Activated CD4-positive, alpha-beta T cell treated with anti-CD3 and anti-CD28 coated beads, Interleukin-2, amount 10 ng/mL, durations not matched to agents 7 days and 5 days (primary cell): Measurements from ENCODE around the gene CDK7. TPM values are rescaled to one million over a fixed set of nuclear protein-coding genes. Genes with fewer than 3 reads are reported as not detected.
A peak's percentile ranks its signal among the peaks of the same experiment; 100 is the strongest.

Source experiments
- CTCF ChIA-PET: fragments of 350-600 bp; sonication (Branson Sonifier 250); formaldehyde crosslinking; loops from one replicate; lab custom pipeline; 2021; ENCODE audit warnings: antibody characterized with exemption; lab: Charles Lee
- POLR2A ChIA-PET: fragments of 350-600 bp; sonication (Branson Sonifier 250); formaldehyde crosslinking; loops from one replicate; lab custom pipeline; 2021; ENCODE audit warnings: antibody characterized with exemption; lab: Charles Lee
- DNase-seq: peaks from one replicate; pipeline ENCODE4 v3.0.0-alpha.2; 2020
- H3K27ac Mint-ChIP-seq: one replicate; pipeline ENCODE4 v1.8.0; 2021; ENCODE audit warnings: mild to moderate bottlenecking, moderate library complexity, mixed read lengths
- H3K27me3 Mint-ChIP-seq: one replicate; pipeline ENCODE4 v1.8.0; 2021; ENCODE audit warnings: mixed read lengths
- H3K36me3 Mint-ChIP-seq: one replicate; pipeline ENCODE4 v1.8.0; 2021; ENCODE audit warnings: low read depth, mixed read lengths
- H3K4me1 Mint-ChIP-seq: one replicate; pipeline ENCODE4 v1.8.0; 2021; ENCODE audit warnings: mixed read lengths
- H3K4me3 Mint-ChIP-seq: one replicate; pipeline ENCODE4 v1.8.0; 2021; ENCODE audit warnings: mild to moderate bottlenecking, moderate library complexity, mixed read lengths
- H3K9me3 Mint-ChIP-seq: one replicate; pipeline ENCODE4 v1.8.0; 2021; ENCODE audit warnings: mixed read lengths
- total RNA-seq, 2 experiments: library from RNA; stranded (reverse); gene quantifications; one replicate each; pipeline ENCODE4 v1.2.3, GENCODE V29; 2021

The CDK7 gene
- total RNA-seq, 2 experiments from 2014 or later, result 24.3 to 29.1 TPM

DNA sequence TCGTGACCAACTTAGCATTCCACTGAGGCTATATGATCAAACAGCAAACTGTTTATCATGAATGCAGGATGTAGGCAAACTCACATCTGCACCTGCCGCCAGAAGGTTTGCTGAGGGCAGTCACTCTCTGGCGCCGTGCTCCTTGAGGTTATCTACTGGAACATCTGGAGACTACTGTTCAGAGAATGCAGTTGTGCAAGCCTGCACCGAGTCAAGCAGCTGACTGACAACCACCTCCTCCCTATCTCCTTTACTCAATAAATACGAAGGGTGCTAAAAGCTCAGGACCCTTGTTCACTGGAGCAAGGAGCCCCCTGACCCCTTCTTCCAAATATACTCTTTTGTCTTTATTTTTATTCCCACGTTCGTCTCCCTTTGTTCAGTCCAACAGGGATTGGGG is 70.8 kb downstream of the CDK7 start:
- CTCF ChIA-PET, result no interaction called here
- Mint-ChIP-seq H3K27ac (no peak overlapping the region), H3K36me3 (peaks cover 30% of the 10 kb centered on the region), H3K9me3 (peaks cover 12% of the 10 kb centered on the region), H3K4me1 (no peaks in the 10 kb centered on the region), H3K27me3 (no peaks in the 10 kb centered on the region), H3K4me3 (no peak overlapping the region)
- POLR2A ChIA-PET, result no interaction called here
- DNase-seq, result no peak

DNA sequence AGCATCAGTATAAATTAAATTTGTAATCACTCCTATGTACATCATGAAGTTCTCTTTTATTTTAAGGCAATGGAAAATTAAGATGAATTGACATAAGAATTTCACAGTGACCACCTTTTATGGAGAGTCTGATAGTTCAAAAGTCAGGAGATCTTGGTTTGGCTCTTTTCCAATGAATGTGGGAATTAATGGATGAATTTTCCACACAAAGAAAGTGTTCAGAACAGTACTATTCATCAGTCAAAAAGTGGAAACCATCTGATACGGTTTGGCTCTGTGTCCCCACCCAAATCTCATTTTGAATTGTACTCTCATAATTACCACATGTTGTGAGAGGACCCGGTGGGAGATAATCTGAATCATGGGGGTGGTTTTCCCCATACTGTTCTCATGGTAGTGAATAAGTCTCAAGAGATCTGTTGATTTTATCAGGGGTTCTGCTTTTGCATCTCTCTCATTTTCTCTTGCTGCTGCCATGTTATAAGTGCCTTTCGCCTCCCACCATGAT is 73.4 kb downstream of the CDK7 start:
- Mint-ChIP-seq H3K27me3 (no peaks in the 10 kb centered on the region), H3K4me3 (no peak overlapping the region), H3K27ac (no peak overlapping the region), H3K4me1 (no peaks in the 10 kb centered on the region), H3K9me3 (peaks cover 12% of the 10 kb centered on the region), H3K36me3 (peaks cover 42% of the 10 kb centered on the region)
- no peak for DNase-seq
- POLR2A ChIA-PET, result no interaction called here
- CTCF ChIA-PET, result no interaction called here

DNA sequence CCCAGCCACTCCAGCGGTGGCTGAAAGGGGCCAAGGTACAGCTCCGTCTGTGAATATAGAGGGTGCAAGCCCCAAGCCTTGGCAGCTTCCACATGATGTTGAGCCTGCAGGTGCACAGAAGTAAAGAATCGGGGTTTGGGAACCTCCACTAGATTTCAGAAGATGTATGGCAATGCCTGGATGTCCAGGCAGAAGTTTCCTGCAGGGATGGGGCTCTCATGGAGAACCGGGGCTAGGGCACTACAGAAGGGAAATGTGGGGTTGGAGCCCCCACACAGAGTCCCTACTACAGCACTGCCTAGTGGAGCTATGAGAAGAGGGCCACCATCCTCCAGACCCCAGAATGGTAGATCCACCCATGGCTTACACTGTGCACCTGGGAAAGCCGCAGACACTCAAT is 74.7 kb downstream of the CDK7 start:
- Mint-ChIP-seq H3K27ac (no peak overlapping the region), H3K36me3 (peaks cover 44% of the 10 kb centered on the region), H3K4me1 (no peaks in the 10 kb centered on the region), H3K9me3 (peaks cover 12% of the 10 kb centered on the region), H3K27me3 (no peaks in the 10 kb centered on the region), H3K4me3 (no peak overlapping the region)
- CTCF ChIA-PET, result no interaction called here
- POLR2A ChIA-PET, result no interaction called here
- DNase-seq, result no peak

DNA sequence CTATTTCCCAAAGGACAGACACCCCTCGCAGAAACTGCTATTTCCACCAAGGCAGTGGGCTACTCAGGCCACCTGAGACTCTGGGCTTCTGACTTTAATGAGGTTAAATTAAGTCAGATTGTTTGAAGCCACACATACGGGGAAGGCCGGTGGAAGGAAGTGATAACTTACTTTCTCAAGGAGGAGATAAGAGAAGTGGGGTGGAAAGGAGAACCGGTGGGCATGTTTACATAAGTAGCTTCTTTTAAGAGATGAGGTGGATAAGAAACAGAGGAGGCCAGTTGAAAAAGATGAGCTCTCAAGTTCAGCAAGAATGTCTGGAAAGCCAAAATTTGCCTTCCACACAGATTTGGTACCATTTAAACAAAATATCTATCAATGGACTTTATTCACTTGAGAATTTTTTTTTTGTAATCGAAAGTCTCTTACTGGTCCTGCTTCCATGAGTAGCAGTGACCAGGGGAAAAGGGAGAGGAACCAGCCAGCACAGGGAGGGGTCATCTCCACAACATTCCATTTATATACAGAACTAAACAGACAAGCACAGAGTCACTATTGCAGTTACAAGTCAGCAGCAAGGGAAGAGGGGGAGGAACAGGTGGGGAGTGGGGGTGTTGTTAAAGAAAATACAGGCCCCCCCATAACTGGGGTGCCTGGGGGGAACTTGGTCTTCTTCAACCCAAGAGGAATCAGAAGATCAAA is 77.9 kb downstream of the CDK7 start:
- Mint-ChIP-seq H3K27ac (peak overlapping the region; percentile 64), H3K4me3 (no peak overlapping the region), H3K9me3 (peaks cover 12% of the 10 kb centered on the region), H3K27me3 (no peaks in the 10 kb centered on the region), H3K36me3 (peaks cover 45% of the 10 kb centered on the region), H3K4me1 (no peaks in the 10 kb centered on the region)
- DNase-seq, result no peak
- ChIA-PET POLR2A (no interaction called here), CTCF (interaction anchor here (0.6 to 1.2 kb wide), 3 partner anchors 15 to 85 kb away, joined by 3 to 5 read pairs (median 3); no protein-coding TSS in a partner anchor)

DNA sequence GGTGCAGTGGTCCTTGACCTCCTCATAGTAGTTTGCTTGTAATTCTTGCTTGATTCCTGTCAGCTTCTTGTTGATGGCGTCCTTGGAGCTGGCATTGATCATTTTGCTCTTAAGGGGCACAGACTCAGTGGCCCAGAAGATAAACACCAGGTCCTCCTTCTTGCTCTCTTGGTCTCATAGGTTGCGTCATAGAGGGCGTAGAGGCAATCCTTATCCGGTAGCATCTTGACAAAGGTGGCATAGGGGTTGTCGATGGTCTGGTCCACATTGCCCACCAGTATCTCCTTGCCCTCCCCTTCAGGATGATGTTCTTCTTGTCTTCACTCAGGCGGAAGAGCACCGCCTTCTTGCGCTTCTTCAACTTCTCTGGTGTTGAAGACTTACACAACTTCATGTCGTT is 78.7 kb downstream of the CDK7 start:
- CTCF ChIA-PET, result no interaction called here
- Mint-ChIP-seq H3K27ac (no peak overlapping the region), H3K4me1 (no peaks in the 10 kb centered on the region), H3K4me3 (no peak overlapping the region), H3K27me3 (no peaks in the 10 kb centered on the region), H3K36me3 (peaks cover 39% of the 10 kb centered on the region), H3K9me3 (peaks cover 11% of the 10 kb centered on the region)
- DNase-seq, result no peak
- POLR2A ChIA-PET, result no interaction called here

DNA sequence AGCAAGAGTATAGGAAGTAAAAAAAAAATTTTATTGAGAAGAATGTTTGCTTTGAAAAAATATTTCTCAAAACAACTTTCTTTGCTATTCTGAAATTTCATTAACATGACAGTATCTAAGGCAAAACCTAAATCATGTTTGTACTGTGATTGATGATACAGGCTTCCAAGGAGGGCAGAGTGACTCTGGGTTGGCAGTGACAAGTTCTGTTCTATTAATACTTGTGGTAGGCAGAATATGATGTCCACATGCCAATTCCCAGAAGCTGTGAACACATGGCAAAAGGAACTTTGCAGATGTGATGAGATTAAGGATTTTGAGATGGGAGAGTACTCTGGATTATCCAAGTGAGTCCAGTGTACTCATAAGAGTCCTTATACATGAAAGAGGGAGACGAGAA is 81.3 kb downstream of the CDK7 start:
- H3K4me3 Mint-ChIP-seq, result no peak overlapping the region

DNA sequence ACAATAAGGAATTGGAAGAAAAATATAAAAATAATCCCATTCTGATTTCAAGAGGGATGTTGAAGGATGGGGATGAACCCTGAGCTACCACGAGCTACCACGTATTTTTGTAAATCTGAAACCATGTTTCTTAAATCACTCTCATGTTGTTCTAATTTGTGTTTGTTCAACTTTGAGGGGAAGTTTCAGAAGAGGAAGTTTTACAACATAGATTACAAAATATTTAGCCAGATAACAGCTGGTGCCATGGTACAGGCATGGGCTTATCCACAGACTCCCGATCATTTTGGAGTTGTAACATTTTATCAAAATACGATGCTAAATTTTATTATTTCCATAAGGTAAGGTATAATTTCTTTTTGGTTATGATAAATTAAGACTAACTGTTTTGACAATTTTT is 82.7 kb downstream of the CDK7 start:
- DNase-seq, result no peak
- H3K27ac Mint-ChIP-seq, result no peak overlapping the region
- H3K9me3 Mint-ChIP-seq, result no peaks in the 10 kb centered on the region
- H3K4me3 Mint-ChIP-seq, result no peak overlapping the region
- H3K4me1 Mint-ChIP-seq, result no peaks in the 10 kb centered on the region
- H3K27me3 Mint-ChIP-seq, result no peaks in the 10 kb centered on the region
- ChIA-PET POLR2A (no interaction called here), CTCF (no interaction called here)
- peaks cover 18% of the 10 kb centered on the region for H3K36me3 Mint-ChIP-seq

More for the DNA sequence above, 81.3 kb downstream of the CDK7 start:
- Mint-ChIP-seq H3K27me3 (no peaks in the 10 kb centered on the region), H3K9me3 (no peaks in the 10 kb centered on the region), H3K4me1 (no peaks in the 10 kb centered on the region), H3K36me3 (peaks cover 22% of the 10 kb centered on the region), H3K27ac (no peak overlapping the region)
- no peak for DNase-seq
- ChIA-PET POLR2A (no interaction called here), CTCF (interaction anchor here (0.6 kb wide), 1 partner anchor 70 kb away, joined by 3 read pairs; no protein-coding TSS in a partner anchor)

DNA sequence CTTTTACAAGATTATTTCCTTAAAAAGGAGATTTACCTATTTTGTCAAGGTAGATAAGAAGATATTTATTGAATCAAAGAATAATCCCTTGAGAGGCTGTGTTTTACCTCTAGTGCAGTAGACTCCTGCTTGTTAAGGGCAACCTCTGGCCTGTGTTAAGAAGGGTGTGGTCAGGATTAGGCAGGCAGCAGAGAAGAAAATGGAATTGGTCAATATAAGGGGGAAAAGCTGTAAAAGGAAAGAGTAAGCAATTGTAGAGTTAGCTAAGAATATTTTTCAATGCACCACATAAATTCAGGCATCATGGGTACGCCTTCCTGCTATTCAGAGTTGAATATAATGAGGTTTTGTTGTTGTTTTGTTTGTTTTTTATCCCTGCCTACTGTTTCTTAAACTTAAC is 91.7 kb downstream of the CDK7 start:
- ChIA-PET POLR2A (interaction anchor here (0.6 kb wide), 1 partner anchor 325 kb away, joined by 4 read pairs; no protein-coding TSS in a partner anchor), CTCF (interaction anchor here (0.6 to 1.6 kb wide), 3 partner anchors 8 to 233 kb away, joined by 3 to 5 read pairs (median 4); partner anchors contain the start of gene SLC30A5)
- Mint-ChIP-seq H3K36me3 (no peaks in the 10 kb centered on the region), H3K4me3 (no peak overlapping the region), H3K4me1 (no peaks in the 10 kb centered on the region), H3K27me3 (no peaks in the 10 kb centered on the region), H3K27ac (no peak overlapping the region), H3K9me3 (no peaks in the 10 kb centered on the region)
- DNase-seq, result no peak

Other genes with a start within 250 kb of the CDK7 start
- gene SLC30A5, start 140.9 kb upstream of the CDK7 start, total RNA-seq, result 10 to 100 TPM; 40.2 to 50.5 TPM
- 100 to 1,000 TPM; 175 to 182 TPM for gene CCNB1, start 67.7 kb upstream of the CDK7 start, total RNA-seq
- gene CENPH, start 45.3 kb upstream of the CDK7 start, total RNA-seq, result 10 to 100 TPM; 40.0 to 42.6 TPM
- gene CCDC125, start 97.9 kb downstream of the CDK7 start, total RNA-seq, result 1 to 10 TPM; 8.2 to 8.8 TPM
- gene AK6, start 134.6 kb downstream of the CDK7 start, total RNA-seq, result 10 to 100 TPM; 26.7 to 33.3 TPM
- 10 to 100 TPM; 53.7 to 61.4 TPM for gene TAF9, start 134.6 kb downstream of the CDK7 start, total RNA-seq
- 10 to 100 TPM; 23.6 to 26.8 TPM for gene RAD17, start 134.9 kb downstream of the CDK7 start, total RNA-seq
- under 1 TPM; 0.07 to 0.17 TPM for gene MARVELD2, start 180.2 kb downstream of the CDK7 start, total RNA-seq